ENCODE data around the gene FBXL14. TPM values are rescaled to one million over a fixed set of nuclear protein-coding genes. Genes with fewer than 3 reads are reported as not detected.

The FBXL14 gene
- polyA plus RNA-seq, 1 donor from 2014 or later, result 15.1 TPM

DNA sequence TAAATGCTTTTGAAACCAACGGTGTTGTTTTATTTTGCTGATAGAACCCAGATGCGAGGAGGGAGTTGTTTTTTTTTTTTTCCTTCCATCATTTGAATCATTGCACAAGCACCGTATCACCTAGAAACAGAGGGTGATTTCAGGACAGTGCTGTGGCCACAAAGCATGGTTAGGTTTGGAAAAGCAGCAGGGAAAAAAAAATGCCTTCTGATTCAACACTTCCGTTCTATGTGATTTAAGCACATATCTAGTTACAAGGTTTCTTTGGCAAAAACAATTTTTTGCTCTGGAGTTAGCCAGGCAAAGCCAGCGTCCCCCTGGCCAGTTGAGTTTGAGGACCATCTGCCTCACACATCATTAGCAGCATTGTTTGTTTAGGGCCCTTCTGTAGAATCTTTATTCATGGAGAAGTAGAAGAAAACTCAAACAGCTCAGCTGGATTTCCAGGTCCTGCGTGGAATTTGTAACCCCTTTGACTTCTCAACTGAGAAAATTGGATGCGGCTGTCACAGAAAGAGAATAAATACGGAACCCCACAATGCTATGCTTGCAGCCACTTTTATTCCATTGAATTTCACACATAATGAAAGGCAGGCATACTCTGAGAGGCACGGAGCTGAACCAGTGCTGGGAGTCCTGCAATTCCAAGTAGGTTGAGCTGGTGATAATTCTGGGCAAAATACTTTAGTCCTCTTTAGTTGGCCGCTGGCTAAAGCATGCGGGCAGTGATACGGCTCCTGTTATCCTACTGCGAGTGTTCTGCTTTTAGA lies 17.6 kb upstream of the FBXL14 start:
- H4K20me1 ChIP-seq (ENCODE audit: insufficient read depth), result no peaks in the 10 kb centered on the region
- peaks cover 37% of the 10 kb centered on the region for H3K79me2 ChIP-seq (replicated peaks; ENCODE audit: insufficient read depth, low read length)
- peak overlapping the region; percentile 46 for H3K4me3 ChIP-seq (ENCODE audit: low read length)
- peak overlapping the region; percentile 11 for H3K27ac ChIP-seq (ENCODE audit: low read length)
- H3K36me3 ChIP-seq (ENCODE audit: insufficient read depth, low read length), result no peaks in the 10 kb centered on the region
- H3K9me2 ChIP-seq (ENCODE audit: insufficient read depth, low read length), result no peaks in the 10 kb centered on the region
- no peaks in the 10 kb centered on the region for H3F3A ChIP-seq (ENCODE audit: insufficient read depth, low read length, poor library complexity, severe bottlenecking)
- H2AFZ ChIP-seq (ENCODE audit: low read depth, low read length), result no peak overlapping the region
- H3K27me3 ChIP-seq (ENCODE audit: insufficient read depth, low read depth, low read length), result no peaks in the 10 kb centered on the region
- H3K9ac ChIP-seq (ENCODE audit: low read length), result peak overlapping the region; percentile 37
- H3K9me3 ChIP-seq (ENCODE audit: low read length), result no peaks in the 10 kb centered on the region
- TF ChIP-seq RAD21 (conservative IDR thresholded peaks at IDR 0.05) (no peak), MXI1 (conservative IDR thresholded peaks at IDR 0.05; ENCODE audit: poor library complexity, severe bottlenecking) (no peak), SMC3 (conservative IDR thresholded peaks at IDR 0.05; ENCODE audit: poor library complexity) (no peak), POLR2AphosphoS5 (IDR thresholded peaks at IDR 0.05) (no peak), EZH2 (IDR thresholded peaks at IDR 0.05; ENCODE audit: borderline replicate concordance, insufficient read depth, low read length, poor library complexity, severe bottlenecking) (no peak), TAF1 (IDR thresholded peaks at IDR 0.05; ENCODE audit: low read depth) (no peak), EP300 (conservative IDR thresholded peaks at IDR 0.05; ENCODE audit: poor library complexity, severe bottlenecking) (no peak)
- TF ChIP-seq, protein P1, sequence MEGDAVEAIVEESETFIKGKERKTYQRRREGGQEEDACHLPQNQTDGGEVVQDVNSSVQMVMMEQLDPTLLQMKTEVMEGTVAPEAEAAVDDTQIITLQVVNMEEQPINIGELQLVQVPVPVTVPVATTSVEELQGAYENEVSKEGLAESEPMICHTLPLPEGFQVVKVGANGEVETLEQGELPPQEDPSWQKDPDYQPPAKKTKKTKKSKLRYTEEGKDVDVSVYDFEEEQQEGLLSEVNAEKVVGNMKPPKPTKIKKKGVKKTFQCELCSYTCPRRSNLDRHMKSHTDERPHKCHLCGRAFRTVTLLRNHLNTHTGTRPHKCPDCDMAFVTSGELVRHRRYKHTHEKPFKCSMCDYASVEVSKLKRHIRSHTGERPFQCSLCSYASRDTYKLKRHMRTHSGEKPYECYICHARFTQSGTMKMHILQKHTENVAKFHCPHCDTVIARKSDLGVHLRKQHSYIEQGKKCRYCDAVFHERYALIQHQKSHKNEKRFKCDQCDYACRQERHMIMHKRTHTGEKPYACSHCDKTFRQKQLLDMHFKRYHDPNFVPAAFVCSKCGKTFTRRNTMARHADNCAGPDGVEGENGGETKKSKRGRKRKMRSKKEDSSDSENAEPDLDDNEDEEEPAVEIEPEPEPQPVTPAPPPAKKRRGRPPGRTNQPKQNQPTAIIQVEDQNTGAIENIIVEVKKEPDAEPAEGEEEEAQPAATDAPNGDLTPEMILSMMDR (IDR thresholded peaks at IDR 0.05; ENCODE audit: poor library complexity, severe bottlenecking), result no peak
- TF ChIP-seq, protein P2, sequence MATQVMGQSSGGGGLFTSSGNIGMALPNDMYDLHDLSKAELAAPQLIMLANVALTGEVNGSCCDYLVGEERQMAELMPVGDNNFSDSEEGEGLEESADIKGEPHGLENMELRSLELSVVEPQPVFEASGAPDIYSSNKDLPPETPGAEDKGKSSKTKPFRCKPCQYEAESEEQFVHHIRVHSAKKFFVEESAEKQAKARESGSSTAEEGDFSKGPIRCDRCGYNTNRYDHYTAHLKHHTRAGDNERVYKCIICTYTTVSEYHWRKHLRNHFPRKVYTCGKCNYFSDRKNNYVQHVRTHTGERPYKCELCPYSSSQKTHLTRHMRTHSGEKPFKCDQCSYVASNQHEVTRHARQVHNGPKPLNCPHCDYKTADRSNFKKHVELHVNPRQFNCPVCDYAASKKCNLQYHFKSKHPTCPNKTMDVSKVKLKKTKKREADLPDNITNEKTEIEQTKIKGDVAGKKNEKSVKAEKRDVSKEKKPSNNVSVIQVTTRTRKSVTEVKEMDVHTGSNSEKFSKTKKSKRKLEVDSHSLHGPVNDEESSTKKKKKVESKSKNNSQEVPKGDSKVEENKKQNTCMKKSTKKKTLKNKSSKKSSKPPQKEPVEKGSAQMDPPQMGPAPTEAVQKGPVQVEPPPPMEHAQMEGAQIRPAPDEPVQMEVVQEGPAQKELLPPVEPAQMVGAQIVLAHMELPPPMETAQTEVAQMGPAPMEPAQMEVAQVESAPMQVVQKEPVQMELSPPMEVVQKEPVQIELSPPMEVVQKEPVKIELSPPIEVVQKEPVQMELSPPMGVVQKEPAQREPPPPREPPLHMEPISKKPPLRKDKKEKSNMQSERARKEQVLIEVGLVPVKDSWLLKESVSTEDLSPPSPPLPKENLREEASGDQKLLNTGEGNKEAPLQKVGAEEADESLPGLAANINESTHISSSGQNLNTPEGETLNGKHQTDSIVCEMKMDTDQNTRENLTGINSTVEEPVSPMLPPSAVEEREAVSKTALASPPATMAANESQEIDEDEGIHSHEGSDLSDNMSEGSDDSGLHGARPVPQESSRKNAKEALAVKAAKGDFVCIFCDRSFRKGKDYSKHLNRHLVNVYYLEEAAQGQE (IDR thresholded peaks at IDR 0.05; ENCODE audit: borderline replicate concordance), result no peak
- peak overlapping the region; percentile 69 for H3K4me2 ChIP-seq (ENCODE audit: low read length)

DNA sequence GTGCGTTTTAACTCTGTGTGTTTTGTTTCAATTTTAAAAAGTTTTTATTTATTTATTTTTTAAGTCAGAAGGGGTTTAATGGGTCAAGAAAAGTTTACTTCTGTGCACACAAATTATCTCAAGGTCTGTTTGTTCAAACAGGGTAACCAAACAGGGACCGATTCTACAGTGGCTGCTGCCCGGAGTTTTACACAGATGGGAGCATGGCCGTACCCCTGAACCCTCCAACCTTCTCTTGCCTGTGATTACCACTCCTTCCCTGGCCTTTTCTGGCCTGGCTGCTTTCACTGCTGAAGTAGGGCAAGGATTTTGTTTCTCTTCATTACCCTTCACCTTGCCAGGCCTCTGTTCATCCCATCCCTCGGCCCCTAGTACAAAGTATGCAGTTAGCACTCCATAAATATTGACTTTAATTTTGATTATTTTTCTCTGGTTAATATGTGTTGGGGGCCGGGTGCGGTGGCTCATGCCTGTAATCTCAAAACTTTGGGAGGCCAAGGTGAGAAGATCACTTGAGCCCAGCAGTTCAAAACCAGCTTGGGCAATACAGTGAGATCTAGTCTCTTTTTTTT lies 15.8 kb upstream of the FBXL14 start:
- no peaks in the 10 kb centered on the region for H3K36me3 ChIP-seq (ENCODE audit: insufficient read depth, low read length)
- H4K20me1 ChIP-seq (ENCODE audit: insufficient read depth), result no peaks in the 10 kb centered on the region
- no peak overlapping the region for H3K27ac ChIP-seq (ENCODE audit: low read length)

More for the DNA sequence above, 15.8 kb upstream of the FBXL14 start:
- H3F3A ChIP-seq (ENCODE audit: insufficient read depth, low read length, poor library complexity, severe bottlenecking), result peaks cover 2% of the 10 kb centered on the region
- H2AFZ ChIP-seq (ENCODE audit: low read depth, low read length), result no peak overlapping the region
- no peaks in the 10 kb centered on the region for H3K27me3 ChIP-seq (ENCODE audit: insufficient read depth, low read depth, low read length)
- H3K79me2 ChIP-seq (replicated peaks; ENCODE audit: insufficient read depth, low read length), result peaks cover 27% of the 10 kb centered on the region
- no peak overlapping the region for H3K4me2 ChIP-seq (ENCODE audit: low read length)
- no peak overlapping the region for H3K4me3 ChIP-seq (ENCODE audit: low read length)
- TF ChIP-seq POLR2AphosphoS5 (IDR thresholded peaks at IDR 0.05), result no peak
- no peak for TF ChIP-seq EP300 (conservative IDR thresholded peaks at IDR 0.05; ENCODE audit: poor library complexity, severe bottlenecking)
- TF ChIP-seq RAD21 (conservative IDR thresholded peaks at IDR 0.05), result no peak
- TF ChIP-seq TAF1 (IDR thresholded peaks at IDR 0.05; ENCODE audit: low read depth), result no peak
- no peak for TF ChIP-seq SMC3 (conservative IDR thresholded peaks at IDR 0.05; ENCODE audit: poor library complexity)
- TF ChIP-seq MXI1 (conservative IDR thresholded peaks at IDR 0.05; ENCODE audit: poor library complexity, severe bottlenecking), result no peak
- H3K9ac ChIP-seq (ENCODE audit: low read length), result no peak overlapping the region
- no peaks in the 10 kb centered on the region for H3K9me3 ChIP-seq (ENCODE audit: low read length)
- no peaks in the 10 kb centered on the region for H3K9me2 ChIP-seq (ENCODE audit: insufficient read depth, low read length)
